ENCODE results near the gene CLEC4M.
"Not testable (repeated sequence)": the region's sequence is repeated elsewhere in the genome, so short reads cannot be mapped to it uniquely, and the experiment has no call there.

CLEC4M gene

DNA sequence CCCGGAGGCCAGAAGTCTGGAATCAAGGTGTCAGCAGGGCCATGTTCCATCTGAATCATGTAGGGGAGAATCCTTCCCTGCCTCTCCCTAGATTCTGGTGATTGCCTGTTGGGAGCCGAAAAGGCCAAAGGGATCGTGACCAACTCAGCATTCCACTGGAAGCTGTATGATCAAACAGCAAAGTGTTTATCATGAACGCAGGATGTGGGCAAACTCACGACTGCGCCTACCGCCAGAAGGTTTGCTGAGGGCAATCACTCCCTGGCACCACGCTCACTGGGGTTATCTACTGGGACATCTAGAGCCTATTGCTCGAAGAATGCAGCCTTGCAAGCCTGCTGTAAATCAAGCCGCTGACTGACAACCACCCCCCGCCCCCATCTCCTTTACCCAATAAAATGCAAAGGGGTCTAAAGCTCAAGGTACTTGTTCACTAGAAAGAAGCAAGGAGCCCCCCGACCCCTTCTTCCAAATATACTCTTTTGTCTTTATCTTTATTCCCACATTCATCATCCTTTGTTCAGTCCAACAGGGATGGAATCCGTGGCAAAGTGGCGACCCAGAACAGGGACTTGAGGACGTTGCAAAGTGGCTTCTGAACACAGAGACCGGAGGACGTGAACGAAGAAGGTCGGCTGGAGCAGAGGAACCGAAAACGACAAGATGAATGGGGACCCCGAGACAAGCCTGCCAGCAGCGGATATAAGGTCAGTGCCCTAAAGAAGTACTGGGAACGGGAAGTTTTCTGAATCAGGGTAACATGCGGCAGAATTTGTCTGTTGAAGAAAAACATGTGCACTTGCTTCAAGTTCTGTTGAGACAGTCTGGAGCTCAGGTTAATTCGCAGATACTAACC lies 16.8 kb downstream of the CLEC4M start:
- no peak for DNase-seq

GRCh38 chr19:7781157-7781556 lies 18.1 kb downstream of the CLEC4M start:
- no peak for DNase-seq

GRCh38 chr19:7783991-7784423 lies 21.0 kb downstream of the CLEC4M start:
- DNase-seq: no peak

GRCh38 chr19:7784856-7785255 lies 21.8 kb downstream of the CLEC4M start:
- no peak for DNase-seq

GRCh38 chr19:7787141-7787540 lies 24.1 kb downstream of the CLEC4M start:
- DNase-seq: no peak

GRCh38 chr19:7787602-7788177 lies 24.6 kb downstream of the CLEC4M start:
- no peak for DNase-seq

GRCh38 chr19:7788178-7788932 lies 25.3 kb downstream of the CLEC4M start:
- DNase-seq: no peak

GRCh38 chr19:7788933-7789323 lies 25.9 kb downstream of the CLEC4M start:
- no peak for DNase-seq

DNA sequence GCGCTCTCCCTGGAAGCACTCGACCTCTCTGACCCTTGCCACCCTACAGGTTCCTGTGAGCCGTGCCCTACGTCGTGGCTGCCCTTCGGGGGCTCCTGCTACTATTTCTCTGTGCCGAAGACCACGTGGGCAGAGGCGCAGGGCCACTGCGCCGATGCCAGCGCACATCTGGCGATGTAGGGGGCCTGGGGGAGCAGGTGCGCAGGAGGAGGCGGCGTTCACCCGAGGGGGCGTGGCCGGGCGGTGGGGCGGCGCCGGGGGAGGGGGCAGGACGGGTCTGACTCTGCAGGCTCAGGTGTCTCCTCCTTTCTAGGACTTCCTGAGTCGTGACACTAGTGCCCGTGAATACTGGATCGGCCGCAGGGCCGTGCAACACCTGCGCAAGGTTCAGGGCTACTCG lies 26.4 kb downstream of the CLEC4M start:
- peak; percentile 30 for DNase-seq

- DNase-seq: no peak
Measured at GRCh38 chr19:7790416-7790815, 27.4 kb downstream of the CLEC4M start.

- no peak for DNase-seq
Measured at GRCh38 chr19:7792281-7792680, 29.2 kb downstream of the CLEC4M start.

DNA sequence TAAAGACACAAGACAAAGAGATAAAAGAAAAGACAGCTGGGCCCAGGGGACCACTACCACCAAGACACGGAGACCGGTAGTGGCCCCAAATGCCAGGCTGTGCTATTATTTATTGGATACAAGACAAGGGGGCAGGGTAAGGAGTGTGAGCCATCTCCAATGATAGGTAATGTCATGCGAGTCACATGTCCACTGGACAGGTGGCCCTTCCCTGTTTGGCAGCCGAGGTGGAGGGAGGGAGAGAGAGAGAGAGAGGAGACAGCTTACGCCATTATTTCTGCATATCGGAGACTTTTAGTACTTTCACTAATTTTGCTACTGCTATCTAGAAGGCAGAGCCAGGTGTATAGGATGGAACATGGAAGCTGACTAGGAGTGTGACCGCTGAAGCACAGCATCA lies 29.7 kb downstream of the CLEC4M start:
- not testable (repeated sequence) for DNase-seq

- no peak for DNase-seq
Measured at GRCh38 chr19:7793493-7793892, 30.4 kb downstream of the CLEC4M start.

DNA sequence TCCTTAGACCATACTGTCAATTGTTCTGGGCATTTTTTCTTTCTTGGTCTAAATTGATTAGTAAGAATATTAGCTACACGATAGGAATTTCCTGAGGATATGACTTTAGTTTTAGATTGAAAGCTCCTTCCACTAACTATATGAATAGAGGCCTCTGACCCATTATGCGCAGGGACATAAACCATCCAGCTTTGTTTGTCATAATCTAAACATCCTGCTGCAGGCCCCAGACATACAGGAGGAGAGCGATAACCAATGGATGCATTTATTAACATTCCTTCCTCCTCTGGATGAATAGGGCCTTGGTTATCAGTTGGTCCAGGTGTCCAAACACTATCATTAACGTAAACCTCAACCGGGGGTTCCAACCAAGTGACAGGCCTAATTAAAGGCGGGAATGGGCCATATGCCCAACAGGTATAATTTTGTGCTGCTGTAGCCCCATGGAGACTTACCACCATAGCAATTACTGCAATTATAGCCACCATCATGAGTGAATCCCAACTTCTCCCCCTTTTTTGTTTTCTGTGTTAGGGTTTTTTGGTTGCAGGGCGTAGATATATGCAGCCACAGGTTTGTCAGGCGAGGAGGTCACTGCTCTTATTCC lies 32.6 kb downstream of the CLEC4M start:
- DNase-seq: no peak

DNA sequence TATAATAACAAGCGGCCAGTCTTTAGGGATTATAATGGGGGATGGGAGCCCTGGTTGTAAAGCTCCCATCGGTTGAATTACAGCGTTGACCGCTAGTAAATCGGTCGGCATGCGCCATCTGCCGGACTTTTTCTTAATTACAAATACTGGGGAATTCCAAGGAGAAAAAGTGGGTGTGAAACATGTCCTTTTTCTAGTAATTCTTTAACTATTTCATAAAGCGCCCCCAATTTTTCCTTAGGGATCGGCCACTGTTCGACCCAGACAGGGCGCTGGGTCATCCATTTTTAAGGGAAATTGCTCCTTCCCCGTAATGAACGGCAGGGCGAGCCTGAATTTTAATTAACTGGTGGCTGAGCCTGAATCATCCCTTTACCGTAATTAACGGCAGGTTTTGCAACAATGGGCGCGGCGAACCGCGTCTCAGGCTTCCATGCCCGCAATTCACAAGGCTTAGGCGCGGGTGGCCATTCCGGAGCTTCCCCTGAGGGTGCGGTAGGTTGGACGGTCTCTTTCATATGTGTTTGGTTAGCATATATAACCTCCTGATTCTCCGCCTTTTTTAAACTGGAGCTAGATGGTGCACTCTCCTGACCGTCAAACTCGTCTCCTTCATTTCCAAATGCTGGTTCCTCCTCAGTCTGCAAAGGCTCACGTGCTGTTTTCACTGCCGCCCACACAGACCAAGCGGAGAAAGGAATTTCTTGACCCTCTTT lies 36.8 kb downstream of the CLEC4M start:
- DNase-seq: peak; percentile 34

GRCh38 chr19:7801020-7801570 lies 38.1 kb downstream of the CLEC4M start:
- no peak for DNase-seq

- DNase-seq: no peak
Measured at GRCh38 chr19:7806234-7806633, 43.2 kb downstream of the CLEC4M start.

DNA sequence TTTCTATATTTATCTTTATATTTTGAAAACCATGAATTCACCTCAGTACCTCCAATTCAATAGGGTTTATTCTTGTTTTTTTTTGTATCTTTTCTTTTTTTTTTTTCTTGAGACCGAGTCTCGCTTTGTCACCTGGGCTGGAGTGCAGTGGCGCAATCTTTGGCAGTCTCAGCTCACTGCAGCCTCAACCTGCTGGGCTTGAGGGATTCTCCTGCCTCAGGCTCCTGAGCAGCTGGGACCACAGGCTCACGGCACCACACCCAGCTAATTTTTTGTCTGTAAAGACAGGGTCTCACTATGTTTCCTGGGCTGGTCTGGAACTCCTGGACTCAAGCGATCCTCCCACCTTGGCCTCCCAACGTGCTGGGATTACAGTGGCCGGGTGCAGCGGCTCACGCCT lies 43.8 kb downstream of the CLEC4M start:
- DNase-seq: no peak

DNA sequence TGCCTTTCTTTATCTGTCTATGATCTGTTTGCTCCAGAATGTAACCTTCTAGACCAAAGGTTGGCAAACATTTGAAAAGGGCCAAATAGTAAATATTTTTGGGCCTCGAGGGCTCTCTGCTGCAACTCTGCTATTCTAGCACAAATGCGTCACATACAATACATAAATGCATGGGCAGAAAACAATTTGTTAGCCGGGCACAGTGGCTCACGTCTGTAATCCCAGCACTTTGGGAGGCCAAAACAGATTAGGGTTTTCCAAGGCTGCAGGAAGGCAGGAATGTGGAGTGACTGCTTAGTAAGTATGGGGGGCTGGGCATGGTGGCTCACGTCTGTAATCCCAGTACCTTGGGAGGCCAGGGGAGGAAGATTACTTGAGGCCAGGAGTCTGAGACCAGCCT lies 45.1 kb downstream of the CLEC4M start:
- DNase-seq: no peak

GRCh38 chr19:7811989-7812388 lies 48.9 kb downstream of the CLEC4M start:
- DNase-seq: no peak

- no peak for DNase-seq
Measured at GRCh38 chr19:7815325-7815724, 52.3 kb downstream of the CLEC4M start.

DNA sequence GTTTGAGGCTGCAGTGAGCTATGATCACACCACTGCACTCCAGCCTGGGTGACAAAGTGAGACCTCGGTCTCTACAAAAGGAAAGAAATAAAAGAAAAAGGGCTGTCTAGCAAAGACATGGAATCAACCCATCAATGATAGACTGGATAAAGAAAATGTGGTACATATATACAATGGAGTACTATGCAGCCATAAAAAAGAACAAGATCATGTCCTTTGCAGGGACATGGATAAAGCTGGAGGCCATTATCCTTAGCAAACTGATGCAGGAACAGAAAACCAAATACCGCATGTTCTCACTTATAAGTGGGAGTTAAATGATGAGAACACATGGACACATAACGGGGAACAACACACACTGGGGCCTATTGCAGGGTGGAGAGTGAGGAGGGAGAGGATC lies 53.0 kb downstream of the CLEC4M start:
- not testable (repeated sequence) for DNase-seq
